ENCODE results near the gene PLCB1.

Gene PLCB1

GRCh38 chr20:8568075-8568474, 436.0 kb downstream of the PLCB1 start:
- H3K4me1 ChIP-seq (ENCODE audit: control insufficient read depth, insufficient read depth, low read length): no peaks in the 10 kb centered on the region
- no peaks in the 10 kb centered on the region for H3K36me3 ChIP-seq (ENCODE audit: control insufficient read depth, insufficient read depth, low read length)
- H3K27ac ChIP-seq (ENCODE audit: insufficient read depth, low read depth, low read length, poor library complexity, severe bottlenecking): no peak overlapping the region
- no peak overlapping the region for H3K4me3 ChIP-seq (ENCODE audit: insufficient read depth, low read depth, low read length)
- H3K27me3 ChIP-seq (ENCODE audit: control insufficient read depth, insufficient read depth, low read length, poor library complexity, severe bottlenecking): no peaks in the 10 kb centered on the region
- H3K9me3 ChIP-seq (ENCODE audit: control insufficient read depth, low read length): no peaks in the 10 kb centered on the region
- 96% methylated on average over 2 of the region's 2 CpGs; no CpG with 5 or more reads in 1 of the 2 experiments for whole genome bisulfite sequencing, 2 experiments

- Histone ChIP-seq H3K4me3 (ENCODE audit: insufficient read depth, low read depth, low read length) (no peak overlapping the region), H3K4me1 (ENCODE audit: control insufficient read depth, insufficient read depth, low read length) (no peaks in the 10 kb centered on the region), H3K27ac (ENCODE audit: insufficient read depth, low read depth, low read length, poor library complexity, severe bottlenecking) (no peak overlapping the region), H3K27me3 (ENCODE audit: control insufficient read depth, insufficient read depth, low read length, poor library complexity, severe bottlenecking) (no peaks in the 10 kb centered on the region), H3K9me3 (ENCODE audit: control insufficient read depth, low read length) (no peaks in the 10 kb centered on the region), H3K36me3 (ENCODE audit: control insufficient read depth, insufficient read depth, low read length) (no peaks in the 10 kb centered on the region)
Measured at GRCh38 chr20:8569766-8570165, 437.7 kb downstream of the PLCB1 start.

- Histone ChIP-seq H3K4me1 (ENCODE audit: control insufficient read depth, insufficient read depth, low read length) (no peaks in the 10 kb centered on the region), H3K4me3 (ENCODE audit: insufficient read depth, low read depth, low read length) (no peak overlapping the region), H3K27me3 (ENCODE audit: control insufficient read depth, insufficient read depth, low read length, poor library complexity, severe bottlenecking) (no peaks in the 10 kb centered on the region), H3K27ac (ENCODE audit: insufficient read depth, low read depth, low read length, poor library complexity, severe bottlenecking) (no peak overlapping the region), H3K9me3 (ENCODE audit: control insufficient read depth, low read length) (no peaks in the 10 kb centered on the region), H3K36me3 (ENCODE audit: control insufficient read depth, insufficient read depth, low read length) (no peaks in the 10 kb centered on the region)
- 96 to 98% methylated on average over 2 of the region's 2 CpGs for whole genome bisulfite sequencing, 2 experiments
Measured at GRCh38 chr20:8571611-8572010, 439.5 kb downstream of the PLCB1 start.

GRCh38 chr20:8573686-8574085, 441.6 kb downstream of the PLCB1 start:
- Histone ChIP-seq H3K9me3 (ENCODE audit: control insufficient read depth, low read length) (no peaks in the 10 kb centered on the region), H3K4me1 (ENCODE audit: control insufficient read depth, insufficient read depth, low read length) (no peaks in the 10 kb centered on the region), H3K27me3 (ENCODE audit: control insufficient read depth, insufficient read depth, low read length, poor library complexity, severe bottlenecking) (no peaks in the 10 kb centered on the region), H3K27ac (ENCODE audit: insufficient read depth, low read depth, low read length, poor library complexity, severe bottlenecking) (no peak overlapping the region), H3K36me3 (ENCODE audit: control insufficient read depth, insufficient read depth, low read length) (no peaks in the 10 kb centered on the region), H3K4me3 (ENCODE audit: insufficient read depth, low read depth, low read length) (no peak overlapping the region)

GRCh38 chr20:8575114-8575513, 443.0 kb downstream of the PLCB1 start:
- Histone ChIP-seq H3K4me1 (ENCODE audit: control insufficient read depth, insufficient read depth, low read length) (no peaks in the 10 kb centered on the region), H3K27me3 (ENCODE audit: control insufficient read depth, insufficient read depth, low read length, poor library complexity, severe bottlenecking) (no peaks in the 10 kb centered on the region), H3K27ac (ENCODE audit: insufficient read depth, low read depth, low read length, poor library complexity, severe bottlenecking) (no peak overlapping the region), H3K9me3 (ENCODE audit: control insufficient read depth, low read length) (no peaks in the 10 kb centered on the region), H3K36me3 (ENCODE audit: control insufficient read depth, insufficient read depth, low read length) (no peaks in the 10 kb centered on the region), H3K4me3 (ENCODE audit: insufficient read depth, low read depth, low read length) (no peak overlapping the region)
- WGBS, 2 experiments: 95% methylated on average over 3 of the region's 3 CpGs

- WGBS, 2 experiments: 93 to 94% methylated on average over 2 to 3 of the region's 3 CpGs
- Histone ChIP-seq H3K9me3 (ENCODE audit: control insufficient read depth, low read length) (no peaks in the 10 kb centered on the region), H3K36me3 (ENCODE audit: control insufficient read depth, insufficient read depth, low read length) (no peaks in the 10 kb centered on the region), H3K4me1 (ENCODE audit: control insufficient read depth, insufficient read depth, low read length) (no peaks in the 10 kb centered on the region), H3K27me3 (ENCODE audit: control insufficient read depth, insufficient read depth, low read length, poor library complexity, severe bottlenecking) (no peaks in the 10 kb centered on the region), H3K27ac (ENCODE audit: insufficient read depth, low read depth, low read length, poor library complexity, severe bottlenecking) (no peak overlapping the region), H3K4me3 (ENCODE audit: insufficient read depth, low read depth, low read length) (no peak overlapping the region)
Measured at GRCh38 chr20:8578161-8578865, 446.2 kb downstream of the PLCB1 start.

- no peak overlapping the region for H3K4me3 ChIP-seq (ENCODE audit: insufficient read depth, low read depth, low read length)
- H3K36me3 ChIP-seq (ENCODE audit: control insufficient read depth, insufficient read depth, low read length): no peaks in the 10 kb centered on the region
- H3K4me1 ChIP-seq (ENCODE audit: control insufficient read depth, insufficient read depth, low read length): no peaks in the 10 kb centered on the region
- WGBS, 2 experiments: 90 to 95% methylated on average over 3 of the region's 3 CpGs
- H3K27ac ChIP-seq (ENCODE audit: insufficient read depth, low read depth, low read length, poor library complexity, severe bottlenecking): no peak overlapping the region
- H3K27me3 ChIP-seq (ENCODE audit: control insufficient read depth, insufficient read depth, low read length, poor library complexity, severe bottlenecking): no peaks in the 10 kb centered on the region
- H3K9me3 ChIP-seq (ENCODE audit: control insufficient read depth, low read length): no peaks in the 10 kb centered on the region
Measured at GRCh38 chr20:8579035-8579434, 447.0 kb downstream of the PLCB1 start.

- H3K27ac ChIP-seq (ENCODE audit: insufficient read depth, low read depth, low read length, poor library complexity, severe bottlenecking): no peak overlapping the region
- no peaks in the 10 kb centered on the region for H3K9me3 ChIP-seq (ENCODE audit: control insufficient read depth, low read length)
- no peaks in the 10 kb centered on the region for H3K36me3 ChIP-seq (ENCODE audit: control insufficient read depth, insufficient read depth, low read length)
- 94% methylated on average over 2 to 3 of the region's 3 CpGs for WGBS, 2 experiments
- no peaks in the 10 kb centered on the region for H3K4me1 ChIP-seq (ENCODE audit: control insufficient read depth, insufficient read depth, low read length)
- no peak overlapping the region for H3K4me3 ChIP-seq (ENCODE audit: insufficient read depth, low read depth, low read length)
- H3K27me3 ChIP-seq (ENCODE audit: control insufficient read depth, insufficient read depth, low read length, poor library complexity, severe bottlenecking): no peaks in the 10 kb centered on the region
Measured at GRCh38 chr20:8581446-8582183, 449.5 kb downstream of the PLCB1 start.

GRCh38 chr20:8583012-8583565, 451.0 kb downstream of the PLCB1 start:
- no peak overlapping the region for H3K27ac ChIP-seq (ENCODE audit: insufficient read depth, low read depth, low read length, poor library complexity, severe bottlenecking)
- no CpG with 5 or more reads among the region's 1 CpG for WGBS, 2 experiments
- H3K4me3 ChIP-seq (ENCODE audit: insufficient read depth, low read depth, low read length): no peak overlapping the region

GRCh38 chr20:8583566-8584043, 451.5 kb downstream of the PLCB1 start:
- Histone ChIP-seq H3K27ac (ENCODE audit: insufficient read depth, low read depth, low read length, poor library complexity, severe bottlenecking) (no peak overlapping the region), H3K4me3 (ENCODE audit: insufficient read depth, low read depth, low read length) (no peak overlapping the region), H3K36me3 (ENCODE audit: control insufficient read depth, insufficient read depth, low read length) (no peaks in the 10 kb centered on the region), H3K9me3 (ENCODE audit: control insufficient read depth, low read length) (no peaks in the 10 kb centered on the region), H3K4me1 (ENCODE audit: control insufficient read depth, insufficient read depth, low read length) (no peaks in the 10 kb centered on the region), H3K27me3 (ENCODE audit: control insufficient read depth, insufficient read depth, low read length, poor library complexity, severe bottlenecking) (no peaks in the 10 kb centered on the region)
- WGBS, 2 experiments: 87 to 90% methylated on average over 7 of the region's 7 CpGs

More at GRCh38 chr20:8583012-8583565, 451.0 kb downstream of the PLCB1 start:
- no peaks in the 10 kb centered on the region for H3K27me3 ChIP-seq (ENCODE audit: control insufficient read depth, insufficient read depth, low read length, poor library complexity, severe bottlenecking)
- H3K4me1 ChIP-seq (ENCODE audit: control insufficient read depth, insufficient read depth, low read length): no peaks in the 10 kb centered on the region
- H3K36me3 ChIP-seq (ENCODE audit: control insufficient read depth, insufficient read depth, low read length): no peaks in the 10 kb centered on the region
- no peaks in the 10 kb centered on the region for H3K9me3 ChIP-seq (ENCODE audit: control insufficient read depth, low read length)
